ENCODE results near the gene HOXB8.

Gene HOXB8

GRCh38 chr17:48609759-48610281 lies 5.3 kb downstream of the HOXB8 start:
- TF ChIP-seq CTCF (conservative IDR thresholded peaks at IDR 0.05; ENCODE audit: low read depth, low read length) = no peak
- no peak overlapping the region for H3K4me3 ChIP-seq (ENCODE audit: low read length)
- DNase-seq (ENCODE audit: low read depth) = no peak

GRCh38 chr17:48609033-48609432 lies 6.1 kb downstream of the HOXB8 start:
- DNase-seq (ENCODE audit: low read depth) = no peak
- TF ChIP-seq CTCF (conservative IDR thresholded peaks at IDR 0.05; ENCODE audit: low read depth, low read length) = no peak
- H3K4me3 ChIP-seq (ENCODE audit: low read length) = no peak overlapping the region

- DNase-seq (ENCODE audit: low read depth) = no peak
- H3K4me3 ChIP-seq (ENCODE audit: low read length) = no peak overlapping the region
- TF ChIP-seq CTCF (conservative IDR thresholded peaks at IDR 0.05; ENCODE audit: low read depth, low read length) = no peak
Observed at GRCh38 chr17:48608494-48608834, 6.6 kb downstream of the HOXB8 start.

- no peak overlapping the region for H3K4me3 ChIP-seq (ENCODE audit: low read length)
- no peak for DNase-seq (ENCODE audit: low read depth)
- TF ChIP-seq CTCF (conservative IDR thresholded peaks at IDR 0.05; ENCODE audit: low read depth, low read length) = no peak
Observed at GRCh38 chr17:48606892-48607614, 8.0 kb downstream of the HOXB8 start.

GRCh38 chr17:48605991-48606891 lies 8.9 kb downstream of the HOXB8 start:
- TF ChIP-seq CTCF (conservative IDR thresholded peaks at IDR 0.05; ENCODE audit: low read depth, low read length) = no peak
- DNase-seq (ENCODE audit: low read depth) = no peak
- H3K4me3 ChIP-seq (ENCODE audit: low read length) = no peak overlapping the region

GRCh38 chr17:48605409-48605919 lies 9.6 kb downstream of the HOXB8 start:
- TF ChIP-seq CTCF (conservative IDR thresholded peaks at IDR 0.05; ENCODE audit: low read depth, low read length) = no peak
- H3K4me3 ChIP-seq (ENCODE audit: low read length) = no peak overlapping the region
- DNase-seq (ENCODE audit: low read depth) = no peak

All from retinal pigment epithelial cell (primary cell).